Stromal cell of bone marrow (primary cell): ENCODE data around the gene ZMYND8.
A peak's percentile ranks its signal among the peaks of the same experiment; 100 is the strongest.
"Not testable (repeated sequence)": the region's sequence is repeated elsewhere in the genome, so short reads cannot be mapped to it uniquely, and the experiment has no call there.

Experiments used
- DNase-seq: peaks from one replicate; pipeline ENCODE4 v3.0.0-alpha.2; 2012; ENCODE audit warnings: low read depth

Gene ZMYND8

DNA sequence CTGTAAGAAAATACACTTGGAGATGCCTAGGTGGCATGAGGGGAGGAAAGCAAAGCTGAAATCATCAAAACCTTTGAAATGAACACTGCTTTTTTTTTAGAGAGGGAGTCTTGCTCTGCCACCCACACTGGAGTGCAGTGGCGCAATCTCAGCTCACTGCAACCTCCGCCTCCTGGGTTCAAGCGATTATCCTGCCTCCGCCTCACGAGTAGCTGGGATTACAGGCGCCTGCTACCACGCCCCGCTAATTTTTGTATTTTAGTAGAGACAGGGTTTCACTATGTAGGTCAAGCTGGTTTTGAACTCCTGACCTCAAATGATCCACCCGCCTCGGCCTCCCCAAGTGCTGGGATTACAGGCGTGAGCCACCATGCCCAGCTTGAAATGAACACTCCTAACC is 111.3 kb downstream of the ZMYND8 start:
- not testable (repeated sequence) for DNase-seq

- no peak for DNase-seq
These were observed 112.0 kb downstream of the ZMYND8 start for GRCh38 chr20:47244451-47244850.

- no peak for DNase-seq
These were observed 112.8 kb downstream of the ZMYND8 start for GRCh38 chr20:47243532-47244305.

GRCh38 chr20:47243003-47243402 is 113.5 kb downstream of the ZMYND8 start:
- DNase-seq, result no peak

DNA sequence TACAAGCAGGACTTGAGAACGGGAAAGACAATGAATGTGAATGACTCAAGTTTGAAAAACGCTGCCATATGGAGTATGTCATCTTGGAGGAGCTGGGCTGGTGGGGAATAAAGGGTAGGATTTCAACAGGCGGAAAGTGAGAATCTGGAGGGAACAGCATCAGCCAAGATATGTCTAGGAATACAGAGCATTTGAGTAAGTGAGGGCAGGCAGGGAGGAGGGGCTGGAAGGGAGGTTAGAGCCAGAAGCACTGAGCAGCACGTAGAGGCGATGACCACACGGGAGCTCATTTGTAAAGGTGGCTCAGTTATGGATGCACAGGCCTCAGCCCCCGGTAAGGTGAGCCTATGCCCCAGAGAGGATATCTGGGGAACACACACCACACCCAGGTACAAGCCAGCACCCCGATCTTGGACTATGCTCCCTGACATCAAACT is 115.1 kb downstream of the ZMYND8 start:
- peak; percentile 31 for DNase-seq

- DNase-seq, result not testable (repeated sequence)
These were observed 116.4 kb downstream of the ZMYND8 start for GRCh38 chr20:47240096-47240495.

- DNase-seq, result no peak
These were observed 116.8 kb downstream of the ZMYND8 start for GRCh38 chr20:47239719-47240067.

DNA sequence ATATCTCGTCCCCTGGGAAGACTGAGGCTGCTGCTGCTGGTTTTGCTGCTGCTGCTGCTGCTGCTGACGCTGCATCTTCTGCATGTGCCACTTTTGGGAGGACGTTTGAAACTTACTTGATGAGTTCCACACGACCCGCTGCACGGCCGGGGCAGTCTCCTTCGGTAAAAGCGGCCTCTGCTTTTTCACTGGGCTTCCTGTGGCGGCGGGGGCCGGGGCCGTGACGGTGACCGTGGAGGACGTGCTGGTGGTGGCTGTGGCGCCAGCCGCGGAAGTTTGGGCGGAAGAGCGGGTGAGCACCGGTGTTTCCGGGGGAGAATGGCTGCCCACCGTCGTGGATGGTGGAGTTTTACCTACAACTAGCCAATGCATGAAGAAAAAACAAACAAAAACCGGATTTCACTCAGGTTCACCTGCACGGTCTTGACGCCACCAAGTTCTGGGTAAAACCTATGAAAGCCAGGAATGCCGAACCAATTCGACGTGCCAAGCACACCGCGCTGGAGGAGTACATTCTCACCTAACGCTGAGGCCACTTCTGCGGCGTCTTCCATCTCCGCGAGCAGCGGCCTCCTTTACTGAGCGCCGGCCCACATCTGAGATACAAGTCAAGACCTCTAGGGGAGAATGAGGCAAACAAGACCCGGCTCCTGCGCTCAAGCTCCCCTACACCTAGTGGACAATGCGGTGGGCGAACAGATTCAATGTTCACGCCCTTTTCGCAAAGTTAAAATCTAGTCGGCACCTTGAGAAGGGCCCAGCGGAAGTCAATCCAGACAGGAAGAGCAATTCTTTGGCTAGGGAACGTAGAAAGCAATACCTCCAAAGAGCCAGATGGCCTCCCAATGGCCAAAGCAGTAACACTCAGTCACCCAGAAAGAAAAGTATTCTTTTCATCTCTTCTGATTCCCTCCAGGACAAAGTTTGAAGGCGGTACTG is 117.5 kb downstream of the ZMYND8 start:
- no peak for DNase-seq

DNA sequence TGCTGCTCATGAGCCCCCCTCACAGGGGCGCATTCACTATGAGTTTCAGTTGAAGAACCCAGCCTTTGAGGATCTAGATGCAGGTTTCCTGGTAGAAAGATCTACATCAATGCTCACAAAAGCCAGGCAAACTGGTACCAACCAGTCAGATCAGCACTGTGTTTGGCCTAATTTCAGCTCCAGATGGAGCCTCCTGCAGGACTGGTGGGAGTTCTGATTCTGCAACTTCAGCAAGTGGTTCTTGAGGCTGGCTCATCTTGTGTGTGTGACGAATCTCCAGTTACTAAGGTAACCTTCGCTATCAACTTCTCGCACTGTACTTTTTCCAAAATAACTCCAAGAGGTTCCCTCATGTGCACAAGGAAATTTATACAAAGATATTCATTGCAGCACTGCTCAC is 118.8 kb downstream of the ZMYND8 start:
- DNase-seq, result no peak

DNA sequence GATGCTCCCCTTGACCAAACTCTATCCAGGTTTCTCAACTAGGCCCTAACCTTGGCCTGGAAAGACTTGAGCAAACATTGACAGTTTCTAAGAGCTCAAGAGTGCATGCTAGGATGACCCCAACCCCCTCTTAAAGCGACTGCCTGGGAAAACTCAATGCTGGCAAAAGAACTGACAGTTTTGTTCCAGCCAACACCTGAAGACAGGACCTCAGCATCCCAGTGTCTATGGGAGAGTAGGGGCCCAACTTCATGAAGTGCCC is 119.9 kb downstream of the ZMYND8 start:
- no peak for DNase-seq

DNA sequence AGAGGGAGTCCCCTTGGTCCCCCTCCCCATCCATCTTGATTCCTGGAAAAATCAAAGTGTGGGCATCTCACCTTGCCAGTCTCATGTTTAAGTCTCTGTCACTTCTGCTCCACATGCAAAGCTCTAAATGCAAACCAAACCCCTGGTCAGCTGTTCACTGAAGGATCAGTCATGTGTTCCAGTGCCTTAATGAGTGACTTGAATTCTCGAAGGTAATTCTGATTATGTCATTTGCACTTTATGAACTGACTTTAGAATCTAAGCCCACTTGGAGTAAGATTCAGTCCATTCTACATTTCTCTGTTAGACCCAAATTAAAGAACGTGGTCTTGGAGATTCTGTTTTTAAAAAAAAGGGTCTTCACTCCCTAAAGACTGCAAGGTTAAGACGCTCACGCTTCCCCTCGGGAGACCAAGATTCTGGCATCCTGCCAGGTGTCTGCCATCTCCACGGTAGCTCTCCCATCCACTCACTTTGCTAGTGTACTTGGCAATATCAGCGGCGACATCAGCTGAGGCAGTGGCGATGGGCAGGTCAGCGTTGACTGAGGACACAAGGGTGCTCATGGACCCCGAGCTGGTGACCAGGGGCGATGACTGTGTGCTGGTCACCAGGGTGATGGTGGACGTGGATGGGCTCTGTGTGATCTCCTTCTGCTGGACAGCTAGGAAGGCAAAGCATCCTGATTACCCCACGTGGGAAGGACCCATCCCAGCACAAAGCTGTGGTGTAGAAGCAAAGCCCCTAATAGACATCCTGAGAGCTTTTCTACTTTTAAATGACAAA is 120.5 kb downstream of the ZMYND8 start:
- DNase-seq, result no peak

- DNase-seq, result no peak
These were observed 121.4 kb downstream of the ZMYND8 start for GRCh38 chr20:47235111-47235510.

DNA sequence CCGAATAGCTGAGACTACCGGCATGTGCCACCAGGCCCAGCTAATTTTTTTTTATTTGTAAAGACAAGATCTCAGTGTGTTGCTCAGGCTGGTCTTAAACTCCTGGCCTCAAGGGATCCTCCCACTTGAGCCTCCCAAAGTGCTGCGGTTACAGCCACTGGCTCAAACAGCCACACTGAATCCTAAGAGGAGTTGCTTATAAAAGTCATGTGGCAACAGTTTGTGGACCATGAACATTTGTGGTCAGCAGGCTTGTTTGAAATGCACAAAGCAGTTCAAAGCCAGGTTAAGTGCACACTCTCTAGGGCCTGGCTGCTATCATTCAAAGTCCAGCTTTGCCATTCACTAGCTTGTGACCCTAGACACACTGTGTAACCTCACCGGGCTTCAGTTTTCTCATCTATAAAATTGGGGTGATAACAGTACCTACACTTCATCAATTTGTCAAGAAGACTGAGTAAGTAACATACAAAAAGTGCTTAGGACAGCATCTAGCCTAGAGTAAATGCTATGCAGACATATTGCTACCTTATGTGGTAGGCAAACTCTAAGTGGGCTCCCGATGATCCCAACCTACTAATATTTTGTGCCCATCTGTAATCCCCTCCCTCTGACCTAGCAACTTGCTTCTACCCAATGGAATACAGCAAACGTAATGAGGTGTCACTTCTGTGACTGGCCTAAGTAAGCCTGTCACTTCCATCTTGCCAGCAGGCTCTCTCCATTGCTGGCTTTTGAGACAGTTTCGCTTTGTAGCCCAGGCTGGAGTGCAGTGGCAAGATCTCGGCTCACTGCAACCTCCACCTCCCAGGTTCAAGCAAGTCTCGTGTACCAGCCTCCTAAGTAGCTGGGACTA is 122.9 kb downstream of the ZMYND8 start:
- DNase-seq, result peak; percentile 88

GRCh38 chr20:47232518-47232917 is 124.0 kb downstream of the ZMYND8 start:
- DNase-seq, result no peak

DNA sequence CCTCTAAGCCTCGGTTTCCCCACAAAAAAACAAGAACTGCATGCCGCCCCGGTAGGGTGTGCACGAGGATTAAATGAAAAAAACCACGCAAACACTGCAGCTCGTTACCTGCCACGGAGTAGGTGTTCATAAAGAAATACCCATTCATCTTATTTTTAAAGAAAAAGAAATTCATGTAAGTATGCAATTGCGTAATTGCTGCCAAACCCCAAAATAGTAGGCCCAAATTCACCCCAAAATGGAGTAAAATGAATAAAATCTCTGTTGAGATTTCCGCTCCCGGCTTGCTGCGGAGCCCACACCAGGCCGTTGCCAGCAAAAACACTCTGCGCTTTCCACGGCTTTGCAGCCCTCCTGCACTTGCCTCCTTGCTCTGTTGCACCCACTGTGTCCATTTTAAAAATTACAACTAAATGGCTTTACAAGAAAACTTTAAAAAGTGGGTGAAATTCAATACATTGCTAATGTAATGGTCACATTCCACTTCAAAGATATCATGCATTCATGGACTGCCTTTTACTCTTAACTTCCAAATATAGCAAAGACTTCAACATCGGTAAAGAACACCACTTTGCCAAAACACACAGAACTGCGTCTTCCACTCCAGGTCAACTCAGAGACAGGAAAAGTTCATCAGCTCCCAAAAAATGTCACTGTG is 125.0 kb downstream of the ZMYND8 start:
- DNase-seq, result peak; percentile 54

DNA sequence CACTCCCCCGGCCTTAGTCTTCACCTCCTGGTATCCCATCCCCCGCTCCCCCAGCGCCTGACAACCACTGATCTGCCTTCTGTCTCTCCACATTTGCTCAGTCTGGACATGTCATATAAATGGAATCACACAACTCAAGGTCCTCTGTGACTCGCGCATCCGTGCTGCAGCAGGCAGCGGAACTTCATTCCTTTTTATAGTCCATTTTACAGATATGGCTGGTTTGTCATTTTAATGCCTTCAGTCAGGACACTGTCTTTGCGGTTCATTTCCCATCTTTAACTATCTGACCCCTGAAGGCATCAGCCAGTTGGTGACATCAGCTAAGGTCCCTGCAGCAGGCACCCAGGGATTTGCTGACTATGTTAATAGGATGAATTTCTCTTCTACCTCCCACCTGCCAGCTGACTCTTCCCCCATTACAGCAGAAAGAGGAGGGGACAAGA is 125.7 kb downstream of the ZMYND8 start:
- DNase-seq, result peak; percentile 7

DNA sequence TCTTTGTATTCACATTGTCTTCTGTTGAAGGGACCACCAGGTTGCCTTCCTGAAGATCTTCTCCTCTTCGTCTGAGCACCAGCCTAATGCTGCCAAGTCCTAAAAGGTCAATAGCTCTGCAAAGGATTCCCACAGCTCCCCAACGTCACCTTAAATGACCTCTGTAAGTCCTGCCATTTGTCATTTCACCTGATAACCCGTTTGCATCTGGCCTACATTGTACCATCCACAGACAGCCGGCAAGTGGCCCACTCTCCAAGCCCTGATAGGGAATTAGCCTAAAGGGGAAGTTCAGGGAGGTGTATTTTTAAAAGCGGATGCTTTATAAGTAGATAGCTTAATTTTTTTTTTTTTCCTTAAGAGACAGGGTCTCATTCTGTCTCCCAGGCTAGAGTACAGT is 127.8 kb downstream of the ZMYND8 start:
- no peak for DNase-seq

DNA sequence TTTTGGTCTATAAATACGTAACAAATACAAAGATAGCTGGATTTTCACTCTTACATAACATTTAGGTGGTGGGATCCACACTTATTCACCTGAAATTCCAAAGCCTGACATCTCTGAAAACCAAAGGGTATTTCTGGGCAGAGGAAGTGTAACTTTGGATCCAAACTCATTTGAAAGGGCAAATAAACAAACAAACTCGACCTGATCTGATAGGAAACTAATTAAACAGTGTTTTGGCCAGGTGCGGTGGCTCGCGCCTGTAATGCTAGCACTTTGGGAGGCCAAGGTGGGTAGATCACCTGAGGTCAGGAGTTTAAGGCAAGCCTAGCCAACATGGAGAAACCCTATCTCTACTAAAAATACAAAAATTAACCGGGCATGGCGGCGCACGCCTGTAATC is 128.9 kb downstream of the ZMYND8 start:
- no peak for DNase-seq

- DNase-seq, result no peak
These were observed 129.4 kb downstream of the ZMYND8 start for GRCh38 chr20:47227119-47227518.

DNA sequence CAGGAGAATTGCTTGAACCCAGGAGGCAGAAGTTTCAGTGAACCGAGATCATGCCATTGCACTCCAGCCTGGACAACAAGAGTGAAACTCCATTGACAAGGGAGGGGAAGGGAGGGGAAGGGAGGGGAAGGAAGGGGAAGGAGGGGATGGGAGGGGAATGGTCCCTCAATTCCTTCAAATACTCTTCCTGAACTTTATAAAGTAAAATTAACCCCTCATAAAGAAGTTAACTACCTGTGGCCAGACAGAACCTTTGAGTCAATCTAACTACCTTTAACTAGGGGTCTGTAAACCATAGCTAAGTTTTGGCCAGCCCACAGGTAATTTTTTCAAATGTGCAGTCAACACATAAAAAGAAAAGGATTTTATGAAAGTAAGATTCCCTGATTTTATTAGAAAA is 131.0 kb downstream of the ZMYND8 start:
- DNase-seq, result no peak

GRCh38 chr20:47224857-47225256 is 131.6 kb downstream of the ZMYND8 start:
- no peak for DNase-seq
